Bronchial epithelial cell (primary cell): Measurements from ENCODE around the gene SMURF1. TPM values are rescaled to one million over a fixed set of nuclear protein-coding genes. Genes with fewer than 3 reads are reported as not detected.
"Not testable (repeated sequence)": the region's sequence is repeated elsewhere in the genome, so short reads cannot be mapped to it uniquely, and the experiment has no call there.

Experiments used
- DNase-seq: peaks from one replicate; pipeline ENCODE4 v3.0.0-alpha.2; 2010; ENCODE audit warnings: low read depth
- FAIRE-seq: peaks from 2 replicates; lab custom pipeline; 2011; peaks lifted over from hg19 to GRCh38; lab: Jason Lieb, UNC
- H3K27me3 ChIP-seq: 2 replicates; pipeline ENCODE4 v1.5.1; 2011; ENCODE audit warnings: low read length; ENCODE audit not compliant: control insufficient read depth, insufficient read depth
- H3K36me3 ChIP-seq: 2 replicates; pipeline ENCODE4 v1.5.1; 2011; ENCODE audit warnings: low read length; ENCODE audit not compliant: control insufficient read depth, insufficient read depth
- H3K4me3 ChIP-seq: 2 replicates; pipeline ENCODE4 v1.5.1; 2011; ENCODE audit warnings: mild to moderate bottlenecking, low read depth, low read length, control low read depth
- total RNA-seq: library from RNA; depleted of rRNA; stranded (reverse); fragments of >200 nt; gene quantifications from 2 replicates; pipeline ENCODE4 v1.2.1, GENCODE V29; 2014
- TF ChIP-seq, protein P1 (sequence below): IDR thresholded peaks from 2 replicates; pipeline ENCODE4 v1.5.1; 2011; ENCODE audit warnings: mild to moderate bottlenecking, moderate library complexity, low read length, control low read depth, inconsistent platforms; ENCODE audit not compliant: insufficient read depth, severe bottlenecking

SMURF1 gene
- total RNA-seq, 1 donor from 2014 or later = 42.4 TPM

DNA sequence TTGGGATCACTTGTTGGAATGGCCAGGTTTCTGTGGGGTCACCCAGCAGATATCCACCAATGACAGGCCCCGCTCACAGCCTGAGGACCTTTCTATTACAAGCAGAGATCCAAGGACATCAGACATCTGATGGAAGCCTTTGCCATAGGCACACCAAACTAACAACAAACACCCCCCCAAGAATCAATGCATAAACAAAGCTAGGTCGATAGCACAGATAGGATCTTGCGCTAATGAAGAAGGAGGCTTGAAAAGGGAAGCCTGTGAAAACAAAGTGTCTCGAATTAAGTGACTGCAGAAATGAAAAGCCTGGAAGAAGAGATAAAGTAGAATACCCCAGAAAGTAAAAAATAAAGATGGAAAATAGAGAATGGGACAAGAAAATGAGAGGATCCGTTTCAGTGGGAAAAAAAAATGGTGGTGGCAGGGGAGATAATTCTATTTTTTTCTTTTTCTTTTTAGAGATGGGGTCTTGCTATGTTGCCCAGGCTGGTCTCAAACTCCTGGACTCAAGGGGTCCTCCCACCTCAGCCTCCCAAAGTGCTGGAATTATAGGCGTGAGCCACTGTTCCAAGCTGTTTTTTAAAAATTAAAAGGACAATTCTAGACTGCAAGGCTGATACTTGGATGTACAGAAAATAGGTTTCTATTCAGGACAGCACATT is 26.3 kb upstream of the SMURF1 start:
- TF ChIP-seq, protein P1, sequence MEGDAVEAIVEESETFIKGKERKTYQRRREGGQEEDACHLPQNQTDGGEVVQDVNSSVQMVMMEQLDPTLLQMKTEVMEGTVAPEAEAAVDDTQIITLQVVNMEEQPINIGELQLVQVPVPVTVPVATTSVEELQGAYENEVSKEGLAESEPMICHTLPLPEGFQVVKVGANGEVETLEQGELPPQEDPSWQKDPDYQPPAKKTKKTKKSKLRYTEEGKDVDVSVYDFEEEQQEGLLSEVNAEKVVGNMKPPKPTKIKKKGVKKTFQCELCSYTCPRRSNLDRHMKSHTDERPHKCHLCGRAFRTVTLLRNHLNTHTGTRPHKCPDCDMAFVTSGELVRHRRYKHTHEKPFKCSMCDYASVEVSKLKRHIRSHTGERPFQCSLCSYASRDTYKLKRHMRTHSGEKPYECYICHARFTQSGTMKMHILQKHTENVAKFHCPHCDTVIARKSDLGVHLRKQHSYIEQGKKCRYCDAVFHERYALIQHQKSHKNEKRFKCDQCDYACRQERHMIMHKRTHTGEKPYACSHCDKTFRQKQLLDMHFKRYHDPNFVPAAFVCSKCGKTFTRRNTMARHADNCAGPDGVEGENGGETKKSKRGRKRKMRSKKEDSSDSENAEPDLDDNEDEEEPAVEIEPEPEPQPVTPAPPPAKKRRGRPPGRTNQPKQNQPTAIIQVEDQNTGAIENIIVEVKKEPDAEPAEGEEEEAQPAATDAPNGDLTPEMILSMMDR = no peak
- DNase-seq (no peak), FAIRE-seq (no peak)
- Histone ChIP-seq H3K4me3 (no peak overlapping the region), H3K27me3 (no peaks in the 10 kb centered on the region), H3K36me3 (no peaks in the 10 kb centered on the region)

DNA sequence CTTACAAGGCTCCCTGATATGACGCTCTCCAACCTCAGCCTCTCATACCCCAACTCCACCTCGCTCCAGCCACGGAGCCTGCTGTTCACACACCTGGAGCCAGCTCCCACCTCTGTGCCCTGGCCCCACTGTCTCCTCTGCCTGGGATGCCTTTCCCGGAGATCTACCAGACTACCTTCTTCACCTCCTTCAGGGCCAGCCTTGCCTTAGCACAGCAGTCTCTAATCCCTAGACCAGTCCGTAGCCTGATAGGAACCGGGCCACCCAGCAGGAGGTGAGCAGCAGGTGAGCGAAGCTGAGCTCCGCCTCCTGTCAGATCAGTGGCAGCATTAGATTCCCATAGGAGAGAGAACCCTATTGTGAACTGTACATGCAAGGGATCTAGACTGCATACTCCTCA is 23.2 kb upstream of the SMURF1 start:
- FAIRE-seq (no peak), DNase-seq (no peak)
- H3K4me3 ChIP-seq = no peak overlapping the region
- TF ChIP-seq, protein P1 = no peak
- H3K27me3 ChIP-seq = no peaks in the 10 kb centered on the region
- H3K36me3 ChIP-seq = no peaks in the 10 kb centered on the region

DNA sequence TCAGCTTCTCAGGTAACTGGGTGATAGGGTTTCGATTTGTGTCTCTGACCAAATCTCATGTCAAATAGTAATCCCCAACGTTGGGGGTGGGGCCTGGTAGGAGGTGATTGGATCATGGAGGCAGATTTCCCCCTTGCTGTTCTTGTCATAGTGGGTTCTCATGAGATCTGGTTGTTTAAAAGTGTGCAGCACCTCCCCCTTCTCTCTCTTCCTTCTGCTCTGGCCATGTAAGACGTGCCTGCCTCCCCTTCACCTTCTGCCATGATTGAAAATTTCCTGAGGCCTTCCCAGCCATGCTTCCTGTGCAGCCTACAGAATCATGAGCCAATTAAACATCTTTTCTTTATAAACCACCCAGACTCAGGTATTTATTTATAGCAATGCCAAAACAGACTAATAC is 21.9 kb upstream of the SMURF1 start:
- TF ChIP-seq, protein P1 = no peak
- Histone ChIP-seq H3K27me3 (no peaks in the 10 kb centered on the region), H3K36me3 (no peaks in the 10 kb centered on the region), H3K4me3 (no peak overlapping the region)
- DNase-seq = no peak
- FAIRE-seq = no peak

DNA sequence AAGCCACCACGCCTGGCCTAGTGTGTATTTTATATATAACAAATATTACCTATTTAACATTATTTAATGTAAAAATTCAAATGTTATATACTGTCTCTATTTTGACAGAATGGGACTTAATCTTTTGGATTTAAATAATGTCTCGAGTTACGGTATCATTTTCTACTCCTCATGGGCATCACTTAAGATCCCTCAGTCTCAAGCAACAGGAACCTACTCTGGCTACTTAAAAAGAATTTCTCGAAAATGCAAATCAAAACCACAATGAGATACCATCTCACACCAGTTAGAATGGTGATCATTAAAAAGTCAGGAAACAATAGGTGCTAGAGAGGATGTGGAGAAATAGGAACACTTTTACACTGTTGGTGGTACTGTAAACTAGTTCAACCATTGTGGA is 19.8 kb upstream of the SMURF1 start:
- not testable (repeated sequence) for H3K27me3 ChIP-seq, H3K36me3 ChIP-seq, FAIRE-seq, DNase-seq, H3K4me3 ChIP-seq

DNA sequence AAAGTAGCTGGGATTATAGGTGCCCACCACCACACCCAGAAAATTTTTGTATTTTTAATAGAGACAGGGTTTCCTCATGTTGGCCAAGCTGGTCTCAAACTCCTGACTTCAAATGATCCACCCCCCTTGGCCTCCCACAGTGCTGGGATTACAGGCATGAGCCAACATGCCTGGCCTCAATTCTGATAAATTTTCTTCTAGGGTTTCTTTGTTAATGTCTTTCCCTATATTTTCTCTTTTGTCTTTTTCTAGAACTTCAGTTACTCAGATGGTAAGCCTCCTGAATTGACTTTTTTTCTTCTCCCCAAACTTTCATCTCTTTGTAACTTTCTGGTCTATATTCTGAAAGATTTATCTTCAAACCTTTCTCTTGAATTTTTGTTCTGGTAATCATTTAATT is 12.7 kb upstream of the SMURF1 start:
- no peak for DNase-seq
- Histone ChIP-seq H3K4me3 (no peak overlapping the region), H3K27me3 (no peaks in the 10 kb centered on the region), H3K36me3 (no peaks in the 10 kb centered on the region)
- FAIRE-seq = no peak
- TF ChIP-seq, protein P1 = no peak

DNA sequence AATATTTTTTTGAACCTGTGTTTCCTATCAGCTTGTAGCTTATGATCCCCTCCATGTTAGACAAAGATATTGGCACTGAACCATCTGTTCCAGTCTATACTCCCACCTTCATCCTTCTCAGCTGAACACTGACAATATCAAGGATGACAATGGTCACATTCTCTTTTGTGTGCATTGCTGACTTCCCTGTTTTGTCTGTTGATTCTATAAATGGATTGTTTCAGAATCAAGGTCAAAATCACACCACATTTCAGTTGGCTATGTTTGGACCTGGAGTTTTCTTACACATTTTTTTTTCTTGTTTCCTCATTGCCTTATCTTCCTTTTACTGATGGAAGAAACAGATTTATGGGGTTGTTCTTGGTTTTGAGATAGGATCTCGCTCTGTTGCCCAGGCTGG is 11.3 kb upstream of the SMURF1 start:
- no peak for DNase-seq
- no peaks in the 10 kb centered on the region for H3K27me3 ChIP-seq

More for the DNA sequence above, 11.3 kb upstream of the SMURF1 start:
- FAIRE-seq = no peak
- Histone ChIP-seq H3K36me3 (no peaks in the 10 kb centered on the region), H3K4me3 (no peak overlapping the region)
- TF ChIP-seq, protein P1 = no peak
